K562 (cell line): ENCODE results near the gene MATCAP1. TPM values are rescaled to one million over a fixed set of nuclear protein-coding genes. Genes with fewer than 3 reads are reported as not detected.

Source experiments
- DACH1 ChIP-seq: fragments of 450-650 bp; IDR thresholded peaks from 2 replicates; pipeline ENCODE4 v1.6.1; 2018; ENCODE audit not compliant: partially characterized antibody
- ETV5 ChIP-seq: sonication (generic); formaldehyde crosslinking; IDR thresholded peaks from 2 replicates; pipeline ENCODE4 v1.4.0; 2020; ENCODE audit warnings: low read depth, mild to moderate bottlenecking, missing genetic modification reagents
- HLTF ChIP-seq: fragments of 450-650 bp; IDR thresholded peaks from 2 replicates; pipeline ENCODE4 v1.6.1; 2016
- IRF2 ChIP-seq: sonication (generic); formaldehyde crosslinking; IDR thresholded peaks from 2 replicates; pipeline ENCODE4 v1.8.1; 2022; ENCODE audit warnings: mild to moderate bottlenecking, missing genetic modification reagents
- KDM5B ChIP-seq: fragments of 200-600 bp; sonication (generic); IDR thresholded peaks from 2 replicates; pipeline ENCODE4 v1.6.1; 2012; ENCODE audit warnings: low read depth, mild to moderate bottlenecking, moderate library complexity, low read length, control low read depth, inconsistent platforms; ENCODE audit not compliant: insufficient replicate concordance
- MBD2 ChIP-seq: sonication (generic); IDR thresholded peaks from 2 replicates; pipeline ENCODE4 v1.6.1; 2016; ENCODE audit warnings: low read depth, borderline replicate concordance
- MCM2 ChIP-seq: fragments of 450-650 bp; IDR thresholded peaks from 2 replicates; pipeline ENCODE4 v1.6.1; 2017; ENCODE audit warnings: low read depth, mild to moderate bottlenecking
- PTBP1 ChIP-seq: fragments of 200-400 bp; formaldehyde crosslinking; IDR thresholded peaks from 2 replicates; pipeline ENCODE4 v1.6.1; 2017; ENCODE audit warnings: low read depth, low read length
- SIN3B ChIP-seq: fragments of 450-650 bp; IDR thresholded peaks from 2 replicates; pipeline ENCODE4 v1.6.1; 2017; ENCODE audit warnings: low read depth, mild to moderate bottlenecking, moderate library complexity
- SMAD1 ChIP-seq: fragments of 150-350 bp; IDR thresholded peaks from 2 replicates; pipeline ENCODE4 v1.6.1; 2014; ENCODE audit warnings: low read length, low read depth; ENCODE audit not compliant: partially characterized antibody
- SMC3 ChIP-seq: conservative IDR thresholded peaks from 2 replicates; pipeline ENCODE4 v1.6.1; 2011; ENCODE audit warnings: low read depth, low read length, improper control_type of control experiment; ENCODE audit not compliant: insufficient read depth
- SRSF7 ChIP-seq: fragments of 200-400 bp; formaldehyde crosslinking; optimal IDR thresholded peaks from 2 replicates; pipeline ENCODE3; 2017; ENCODE audit warnings: mild to moderate bottlenecking, low read depth, low read length
- SUPT5H ChIP-seq: fragments of 450-650 bp; IDR thresholded peaks from 2 replicates; pipeline ENCODE4 v1.6.1; 2016
- TEAD1 ChIP-seq, 2 experiments: fragments of 450-650 bp in 1 of 2; sonication (generic) in 1 of 2; formaldehyde crosslinking; IDR thresholded peaks; 2 replicates each; pipeline versions ENCODE4 v1.4.0 to v1.8.0; 2020 to 2022; ENCODE audit warnings: mild to moderate bottlenecking in 2 of 2, missing genetic modification reagents in 1 of 2
- ZEB2 ChIP-seq: fragments of 450-650 bp; IDR thresholded peaks from 2 replicates; pipeline ENCODE4 v1.6.1; 2016
- ZNF324 ChIP-seq: fragments of 250-450 bp; sonication (Bioruptor Pico); IDR thresholded peaks from 2 replicates; pipeline ENCODE4 v1.4.0; 2020; ENCODE audit warnings: mild to moderate bottlenecking
- ZNF444 ChIP-seq: fragments of 250-450 bp; sonication (Bioruptor Pico); IDR thresholded peaks from 2 replicates; pipeline ENCODE4 v1.4.0; 2020; ENCODE audit warnings: mild to moderate bottlenecking, moderate library complexity
- ZNF699 ChIP-seq: fragments of 250-450 bp; sonication (Bioruptor Pico); IDR thresholded peaks from 2 replicates; pipeline ENCODE4 v1.8.0; 2021; ENCODE audit warnings: mild to moderate bottlenecking, moderate library complexity; ENCODE audit not compliant: insufficient replicate concordance
- ZNF77 ChIP-seq: fragments of 250-450 bp; sonication (Bioruptor Pico); IDR thresholded peaks from 2 replicates; pipeline ENCODE4 v1.5.0; 2020
- polyA plus RNA-seq, 8 experiments: library from polyadenylated mRNA; depleted of rRNA in 4 of 8; stranded (reverse) in 5 of 8; unstranded in 3 of 8; fragments of >200 nt; fragmentation: Nextera tagmentation in 2 of 8; fragmentation: Illumina TruSeq in 1 of 8; extraction: Ambion mirVana in 2 of 8; extraction: Trizol in 1 of 8; gene quantifications; 2 replicates each; pipeline versions ENCODE4 v1.2.1 to v1.2.3, GENCODE V29; 2011 to 2014; ENCODE audit warnings: inconsistent platforms in 1 of 8, missing spikeins in 1 of 8
- total RNA-seq, 7 experiments: library from RNA; depleted of rRNA in 6 of 7; stranded (reverse); fragments of >200 nt in 6 of 7; fragmentation: Illumina TruSeq in 2 of 7; extraction: Trizol in 2 of 7; gene quantifications; 2 replicates each; pipeline versions ENCODE4 v1.2.1 to v1.2.3, GENCODE V29; 2011 to 2021; ENCODE audit warnings: low replicate concordance in 1 of 7
- TF ChIP-seq, protein P1 (sequence below): fragments of 250-450 bp; sonication (Bioruptor Pico); IDR thresholded peaks from 2 replicates; pipeline ENCODE4 v1.4.0; 2020; ENCODE audit warnings: mild to moderate bottlenecking
- TF ChIP-seq, protein P2 (sequence below), 2 experiments: IDR thresholded peaks; 2 replicates each; pipeline ENCODE4 v1.6.1; 2011; ENCODE audit warnings: borderline replicate concordance in 1 of 2, control low read depth in 1 of 2, low read depth in 1 of 2, low read length in 1 of 2, mild to moderate bottlenecking in 1 of 2, mixed read lengths in 1 of 2, moderate library complexity in 1 of 2; ENCODE audit not compliant: insufficient read depth in 1 of 2, insufficient read length in 1 of 2, poor library complexity in 1 of 2, severe bottlenecking in 1 of 2; ENCODE audit errors: extremely low read depth in 1 of 2
- TF ChIP-seq, protein P3 (sequence below), 3 experiments: fragments of 200-800 bp in 1 of 3; sonication (Bioruptor generic) in 1 of 3; sonication (generic) in 1 of 3; formaldehyde crosslinking in 1 of 3; IDR thresholded peaks; 2 replicates each; pipeline versions ENCODE4 v1.6.1 to v1.8.0; 2016 to 2022; ENCODE audit warnings: mild to moderate bottlenecking in 2 of 3, missing compliant biosample characterization in 2 of 3, missing genetic modification characterization in 2 of 3, missing genetic modification reagents in 1 of 3
- TF ChIP-seq, protein P4 (sequence below): sonication (generic); formaldehyde crosslinking; IDR thresholded peaks from 2 replicates; pipeline ENCODE4 v1.8.0; 2022; ENCODE audit warnings: missing genetic modification reagents, mild to moderate bottlenecking, moderate library complexity, borderline replicate concordance

The MATCAP1 gene
- total and polyA plus RNA-seq, 9 of the 15 experiments (the other 6 are each of a cell fraction or from before 2014, with no cell fraction given): 3.4 to 20.5 (median 10.3) TPM

DNA sequence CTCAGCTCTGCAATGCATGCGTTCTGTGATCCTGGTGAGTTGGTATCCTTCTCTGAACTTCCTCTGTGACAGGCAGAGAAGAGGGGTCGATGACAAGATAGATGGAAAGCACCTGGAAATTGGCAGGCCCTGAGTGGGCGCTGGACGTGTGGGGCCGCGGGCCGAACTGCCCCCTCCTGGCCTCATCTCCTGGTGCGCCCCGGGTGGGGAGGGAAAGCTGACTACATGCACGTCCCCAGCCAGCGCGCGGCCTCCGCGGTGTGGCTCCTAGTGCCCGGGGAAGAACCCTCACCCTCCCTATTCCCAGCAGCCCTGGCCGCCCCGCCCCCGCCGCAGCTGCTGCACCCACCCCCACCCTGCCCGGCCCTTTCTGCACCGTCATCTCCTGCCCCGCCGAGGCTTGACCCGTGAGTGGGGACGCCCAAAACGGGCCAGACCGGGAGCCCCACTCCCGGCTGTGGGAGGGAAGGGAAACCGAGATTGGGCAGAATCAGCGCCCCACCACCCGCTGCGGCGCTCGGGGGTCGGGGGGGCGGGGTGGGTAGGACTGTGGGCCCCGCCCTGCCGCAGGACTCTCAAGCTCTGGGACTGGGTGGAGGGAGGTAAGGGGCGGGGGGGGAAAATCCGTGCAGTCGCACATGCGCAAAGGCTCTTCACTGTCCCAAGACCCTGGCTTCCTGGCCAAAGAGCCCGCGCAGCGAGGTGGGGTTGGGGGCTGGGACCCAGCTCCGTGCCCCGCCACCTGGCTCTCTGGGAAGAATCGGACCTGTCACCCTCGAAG lies 13.4 kb downstream of the MATCAP1 start, which contains the start of gene NOL3 (continued):
- TF ChIP-seq KDM5B (peak; percentile 75), IRF2 (no peak), SUPT5H (no peak), ZNF444 (no peak), SRSF7 (no peak), MCM2 (no peak), SMAD1 (no peak), HLTF (no peak), ETV5 (0 out of 2 replicates have a peak, but pooled peaks have one; percentile 8), TEAD1 (CRISPR knock-in tag; IDR thresholded peaks at IDR 0.05) (no peak), ZEB2 (0 out of 2 replicates have a peak, but pooled peaks have one; percentile 19), SMC3 (no peak), ZNF324 (no peak), DACH1 (peak; percentile 58), ZNF77 (no peak), ZNF699 (CRISPR knock-in tag) (no peak), SIN3B (no peak), MBD2 (no peak), PTBP1 (no peak)
- TF ChIP-seq, protein P1, sequence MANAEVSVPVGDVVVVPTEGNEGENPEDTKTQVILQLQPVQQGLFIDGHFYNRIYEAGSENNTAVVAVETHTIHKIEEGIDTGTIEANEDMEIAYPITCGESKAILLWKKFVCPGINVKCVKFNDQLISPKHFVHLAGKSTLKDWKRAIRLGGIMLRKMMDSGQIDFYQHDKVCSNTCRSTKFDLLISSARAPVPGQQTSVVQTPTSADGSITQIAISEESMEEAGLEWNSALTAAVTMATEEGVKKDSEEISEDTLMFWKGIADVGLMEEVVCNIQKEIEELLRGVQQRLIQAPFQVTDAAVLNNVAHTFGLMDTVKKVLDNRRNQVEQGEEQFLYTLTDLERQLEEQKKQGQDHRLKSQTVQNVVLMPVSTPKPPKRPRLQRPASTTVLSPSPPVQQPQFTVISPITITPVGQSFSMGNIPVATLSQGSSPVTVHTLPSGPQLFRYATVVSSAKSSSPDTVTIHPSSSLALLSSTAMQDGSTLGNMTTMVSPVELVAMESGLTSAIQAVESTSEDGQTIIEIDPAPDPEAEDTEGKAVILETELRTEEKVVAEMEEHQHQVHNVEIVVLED: no peak
- TF ChIP-seq, protein P2, sequence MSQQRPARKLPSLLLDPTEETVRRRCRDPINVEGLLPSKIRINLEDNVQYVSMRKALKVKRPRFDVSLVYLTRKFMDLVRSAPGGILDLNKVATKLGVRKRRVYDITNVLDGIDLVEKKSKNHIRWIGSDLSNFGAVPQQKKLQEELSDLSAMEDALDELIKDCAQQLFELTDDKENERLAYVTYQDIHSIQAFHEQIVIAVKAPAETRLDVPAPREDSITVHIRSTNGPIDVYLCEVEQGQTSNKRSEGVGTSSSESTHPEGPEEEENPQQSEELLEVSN (IDR thresholded peaks at IDR 0.05; ENCODE audit: borderline replicate concordance in 1 of 2, extremely low read depth in 1 of 2, insufficient read depth in 1 of 2, insufficient read length in 1 of 2, low read depth in 1 of 2, low read length in 1 of 2, poor library complexity in 1 of 2, severe bottlenecking in 1 of 2): peak; percentile 34 to 64
- TF ChIP-seq, protein P3, sequence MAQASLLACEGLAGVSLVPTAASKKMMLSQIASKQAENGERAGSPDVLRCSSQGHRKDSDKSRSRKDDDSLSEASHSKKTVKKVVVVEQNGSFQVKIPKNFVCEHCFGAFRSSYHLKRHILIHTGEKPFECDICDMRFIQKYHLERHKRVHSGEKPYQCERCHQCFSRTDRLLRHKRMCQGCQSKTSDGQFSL (CRISPR knock-in tag; IDR thresholded peaks at IDR 0.05): peak; percentile 58; the same call in 1 of the 2 replicates
- TF ChIP-seq, protein P3 (tag; IDR thresholded peaks at IDR 0.05): peak in 1 of 2 experiments; percentile 71; a peak in 1 of 4 replicates
- TF ChIP-seq, protein P4, sequence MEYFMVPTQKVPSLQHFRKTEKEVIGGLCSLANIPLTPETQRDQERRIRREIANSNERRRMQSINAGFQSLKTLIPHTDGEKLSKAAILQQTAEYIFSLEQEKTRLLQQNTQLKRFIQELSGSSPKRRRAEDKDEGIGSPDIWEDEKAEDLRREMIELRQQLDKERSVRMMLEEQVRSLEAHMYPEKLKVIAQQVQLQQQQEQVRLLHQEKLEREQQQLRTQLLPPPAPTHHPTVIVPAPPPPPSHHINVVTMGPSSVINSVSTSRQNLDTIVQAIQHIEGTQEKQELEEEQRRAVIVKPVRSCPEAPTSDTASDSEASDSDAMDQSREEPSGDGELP (CRISPR knock-in tag): peak; percentile 9; the same call in 1 of the 2 replicates
